GM21576 (cell line): ENCODE results near the gene CNTFR.

ENCODE experiments used
- ATAC-seq: cut with Tn5 transposase; IDR thresholded peaks from one replicate; pipeline ENCODE4 v1.9.1; 2021; ENCODE audit warnings: mild to moderate bottlenecking, moderate library complexity; ENCODE audit not compliant: unreplicated experiment

Gene CNTFR

DNA sequence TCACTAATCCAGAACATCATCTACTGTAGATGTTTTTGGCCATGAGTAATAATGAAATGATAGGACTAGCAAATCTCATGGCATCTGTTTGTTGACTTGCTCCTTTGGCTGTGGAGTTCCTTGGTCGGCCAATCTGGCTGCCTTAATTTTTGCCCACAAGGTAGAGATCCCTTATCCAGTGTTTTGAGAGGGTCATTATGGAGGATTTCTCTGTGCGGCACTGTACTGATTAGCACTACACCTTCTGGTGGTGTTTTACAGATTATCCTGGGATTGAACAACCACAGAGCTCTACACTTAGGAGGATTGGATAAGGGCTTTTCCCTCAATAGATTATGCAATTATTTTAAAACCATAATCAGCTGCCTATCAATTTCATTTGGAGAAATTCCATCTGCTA is 63.5 kb downstream of the CNTFR start:
- ATAC-seq = no peak

DNA sequence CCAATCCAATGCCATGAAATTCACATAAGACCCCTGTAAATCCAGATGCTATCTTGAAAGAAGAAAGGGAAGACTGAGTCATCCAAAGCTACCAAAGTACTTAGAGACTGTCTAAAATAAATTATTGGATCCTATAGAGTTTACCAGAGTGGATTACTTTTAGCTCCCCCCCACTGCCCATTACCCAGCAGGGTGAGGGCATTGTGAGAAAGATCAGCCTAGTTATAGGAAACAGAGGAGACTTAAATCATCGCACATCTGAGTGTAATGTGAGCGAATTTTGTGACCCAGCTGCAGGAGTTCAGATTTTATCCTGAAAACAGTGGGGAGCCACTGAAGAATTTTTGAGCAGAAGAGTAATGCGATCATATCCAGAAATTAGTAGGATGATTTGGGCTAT is 65.2 kb downstream of the CNTFR start:
- ATAC-seq = no peak

- ATAC-seq = peak; percentile 84
Measured at GRCh38 chr9:34522971-34523797, 66.3 kb downstream of the CNTFR start, which contains the start of gene ENHO. TSS of gene ENHO (minus strand) at chr9:34522990. CDS start at chr9:34521695, 1,295 bp downstream.

DNA sequence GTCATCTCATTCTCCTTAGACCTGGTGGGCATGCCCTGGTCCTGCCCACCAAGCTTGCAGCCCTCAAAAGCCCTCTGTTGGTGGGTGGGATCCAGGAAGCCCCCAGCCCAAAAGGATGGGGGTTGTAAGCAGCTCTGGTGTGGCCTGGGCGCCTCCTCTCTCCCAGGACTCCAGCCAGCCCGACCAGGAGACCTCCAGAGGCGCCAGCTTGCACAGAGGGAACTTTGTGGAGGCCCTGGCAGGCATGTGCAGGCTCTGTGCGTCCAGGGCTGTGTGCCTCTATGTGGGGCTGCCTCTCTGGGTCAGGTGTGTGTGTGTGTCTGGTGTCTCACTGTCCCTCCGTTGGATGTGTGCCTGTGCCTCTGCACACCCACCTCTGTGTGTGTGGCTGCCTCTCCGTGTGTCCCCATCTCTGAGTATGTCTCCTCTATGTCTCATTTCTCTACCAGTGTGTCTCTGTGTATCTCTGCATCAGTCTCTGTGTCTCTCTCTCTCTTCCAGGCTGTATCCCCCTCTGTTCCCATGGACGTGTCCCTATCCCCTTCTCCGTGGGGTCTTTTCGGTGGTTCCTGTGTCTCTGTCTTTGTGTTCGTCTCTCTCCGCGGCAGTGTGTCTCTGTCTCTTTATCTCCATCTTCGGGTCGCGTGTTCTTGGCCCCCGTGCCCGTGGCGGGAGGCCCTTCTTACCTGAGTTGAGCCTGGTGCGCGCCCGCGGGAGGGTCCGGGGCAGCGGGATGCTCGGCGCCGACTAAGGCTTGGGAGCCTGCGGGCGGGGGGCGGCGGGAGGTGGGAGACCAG is 67.2 kb downstream of the CNTFR start:
- ATAC-seq = no peak

- ATAC-seq = no peak
Measured at GRCh38 chr9:34521406-34522045, 68.0 kb downstream of the CNTFR start.

DNA sequence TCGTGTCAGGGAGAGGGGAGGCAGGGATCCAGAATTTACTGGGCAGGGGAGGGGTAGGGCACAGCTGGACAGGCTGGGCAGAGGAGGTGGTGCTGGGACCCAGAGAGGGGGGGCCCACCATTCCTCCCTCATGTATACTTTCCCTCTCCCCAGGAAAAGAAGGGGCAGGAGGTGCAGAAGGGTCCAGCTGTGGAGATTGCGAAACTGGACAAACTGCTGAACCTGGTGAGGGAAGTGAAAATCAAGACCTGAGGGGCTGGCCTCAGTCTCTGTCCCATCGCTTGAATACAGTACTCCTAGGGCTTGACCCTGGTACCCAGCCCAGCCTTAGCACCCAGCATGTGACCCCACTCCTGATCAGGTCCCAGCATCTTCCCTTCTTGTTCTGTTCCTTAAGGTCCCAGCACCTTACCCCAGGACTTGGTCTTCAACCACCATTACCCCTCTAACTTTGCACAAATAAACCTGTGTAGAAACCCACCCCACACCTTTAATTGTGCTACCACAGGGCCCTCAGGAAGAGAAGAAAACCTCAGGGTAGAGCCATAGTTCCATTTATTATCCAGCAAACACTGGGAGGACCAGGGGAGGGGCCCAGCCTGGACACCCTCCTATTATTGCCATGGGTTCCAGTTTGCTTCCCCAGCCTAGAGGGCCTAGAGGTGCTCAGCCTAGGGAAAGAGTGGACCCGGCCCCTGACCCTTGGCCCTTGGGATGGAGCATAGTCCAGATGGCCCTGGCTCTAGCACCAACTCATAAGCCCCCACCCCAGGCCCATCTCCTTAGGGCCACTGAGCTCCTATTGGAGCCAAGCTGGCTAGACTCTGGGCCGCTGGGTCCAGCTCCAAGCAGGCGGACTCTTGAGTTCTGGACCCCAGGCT is 68.8 kb downstream of the CNTFR start:
- no peak for ATAC-seq

DNA sequence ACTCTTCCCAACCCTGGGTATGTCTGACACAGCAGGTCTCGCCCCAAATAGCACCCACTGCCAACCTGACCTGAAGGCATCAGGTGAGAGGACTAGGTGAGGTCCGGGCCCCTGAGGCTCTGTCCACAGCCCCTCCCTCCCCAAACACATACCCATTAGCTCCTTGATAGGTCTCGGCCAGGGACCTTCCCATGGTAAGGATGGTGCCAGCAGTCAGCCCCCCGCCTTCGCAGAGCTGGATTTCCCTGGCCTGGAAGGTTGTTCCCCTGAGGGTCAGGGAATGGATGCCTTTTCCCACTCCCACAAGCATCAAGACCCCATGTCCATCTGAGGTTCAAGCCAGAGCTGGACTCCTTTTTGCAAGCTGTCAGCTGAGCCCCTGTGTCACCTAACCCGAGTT is 69.4 kb downstream of the CNTFR start:
- no peak for ATAC-seq

DNA sequence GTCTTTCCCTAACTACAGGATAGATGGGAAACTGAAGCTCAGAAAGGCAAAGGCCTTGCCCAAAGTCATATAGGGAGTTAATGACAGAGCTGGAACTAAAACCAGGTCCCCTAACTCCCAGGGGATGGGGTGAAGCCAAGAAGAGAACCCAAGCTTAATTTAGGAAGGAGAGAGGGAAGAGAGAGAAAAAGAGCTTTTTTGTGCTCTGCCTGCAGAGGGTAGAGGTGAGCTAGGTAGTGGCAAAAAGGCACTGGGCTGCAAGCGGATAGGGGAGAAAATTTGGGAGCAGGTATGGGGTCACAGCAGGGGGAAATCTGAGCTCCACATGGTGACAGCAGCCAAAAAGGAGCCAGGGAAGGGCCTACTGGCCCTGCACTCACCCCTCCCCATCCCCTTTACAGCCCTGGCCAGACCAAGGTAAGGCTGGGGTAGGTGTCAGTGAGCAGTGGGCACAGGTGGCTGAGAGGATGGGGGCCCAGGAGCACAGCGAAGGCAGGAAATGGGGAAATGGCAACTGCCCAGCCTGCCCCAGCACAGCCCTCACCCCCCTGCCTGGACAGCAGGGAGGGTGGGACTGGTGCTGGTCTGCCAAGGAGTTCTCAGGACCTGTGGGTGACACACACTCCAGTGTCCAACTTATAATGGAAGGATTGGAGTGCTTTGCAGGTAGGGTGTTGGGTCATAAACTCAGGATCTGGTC is 70.1 kb downstream of the CNTFR start:
- ATAC-seq = no peak

DNA sequence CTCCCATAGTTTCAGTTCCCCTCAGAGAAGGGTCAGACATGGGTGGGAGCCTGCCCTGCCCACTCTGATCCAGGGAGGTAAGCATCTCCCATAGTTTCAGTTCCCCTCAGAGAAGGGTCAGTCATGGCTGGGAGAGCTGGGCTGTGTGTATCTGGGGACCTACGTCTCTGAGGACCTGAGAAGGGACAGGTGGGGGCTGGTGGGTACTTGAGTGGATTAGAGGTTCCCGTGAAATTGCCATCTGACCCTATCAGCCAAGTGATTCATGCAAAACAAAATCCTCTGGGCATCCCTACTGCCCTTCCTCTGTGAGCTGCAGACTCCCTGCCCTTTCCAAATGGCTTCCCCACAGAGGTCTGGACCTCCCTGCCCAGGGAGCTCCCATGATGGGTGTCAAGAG is 70.6 kb downstream of the CNTFR start:
- ATAC-seq = no peak

DNA sequence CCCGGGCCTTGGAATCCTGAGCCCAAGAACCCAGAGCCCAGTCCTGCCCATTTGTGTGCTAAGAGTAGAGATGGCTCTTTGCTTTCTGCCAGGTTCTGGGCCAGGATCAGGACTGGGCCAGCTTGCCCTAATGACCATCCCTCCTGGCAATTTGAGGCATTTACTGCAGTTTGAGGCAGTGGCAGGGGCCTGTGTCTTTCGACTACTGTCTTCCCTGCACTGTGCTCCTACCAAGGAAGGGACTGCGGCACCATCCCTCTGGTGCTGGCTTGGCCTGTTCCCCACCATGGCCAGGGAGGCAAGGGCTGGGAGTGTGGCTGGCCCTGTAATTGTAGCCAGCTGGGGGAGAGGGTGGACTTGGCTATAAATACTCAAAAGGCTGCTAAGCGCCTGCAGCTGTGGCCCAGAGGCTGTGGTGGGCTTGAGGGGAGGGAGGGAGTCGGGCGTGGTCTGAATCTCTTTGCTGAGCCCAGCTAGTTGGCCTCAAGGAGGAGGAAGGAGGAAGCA is 71.4 kb downstream of the CNTFR start:
- no peak for ATAC-seq

DNA sequence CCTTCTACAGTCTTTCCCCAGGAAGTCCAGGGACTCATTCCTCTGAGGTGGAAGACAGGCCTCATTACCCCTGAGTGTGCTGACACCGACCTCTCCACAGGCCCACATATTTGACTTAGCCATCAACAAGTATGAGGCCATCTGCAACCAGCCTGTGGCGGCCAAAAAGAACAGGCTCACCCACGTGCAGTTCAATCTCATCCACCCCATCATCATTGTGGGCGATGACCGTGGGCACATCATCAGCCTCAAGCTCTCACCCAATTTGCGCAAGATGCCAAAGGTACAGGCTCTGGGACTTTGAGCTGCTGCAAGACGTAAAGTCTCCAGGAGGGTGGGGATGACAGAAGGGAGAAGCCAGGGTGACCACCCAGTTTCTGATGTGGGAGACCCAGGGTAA is 72.3 kb downstream of the CNTFR start:
- no peak for ATAC-seq

- no peak for ATAC-seq
Measured at GRCh38 chr9:34515959-34516358, 73.6 kb downstream of the CNTFR start.

GRCh38 chr9:34514816-34515215 is 74.7 kb downstream of the CNTFR start:
- no peak for ATAC-seq

- no peak for ATAC-seq
Measured at GRCh38 chr9:34514401-34514800, 75.1 kb downstream of the CNTFR start.

- ATAC-seq = no peak
Measured at GRCh38 chr9:34513567-34514214, 75.8 kb downstream of the CNTFR start.

- no peak for ATAC-seq
Measured at GRCh38 chr9:34512131-34513078, 77.1 kb downstream of the CNTFR start.

DNA sequence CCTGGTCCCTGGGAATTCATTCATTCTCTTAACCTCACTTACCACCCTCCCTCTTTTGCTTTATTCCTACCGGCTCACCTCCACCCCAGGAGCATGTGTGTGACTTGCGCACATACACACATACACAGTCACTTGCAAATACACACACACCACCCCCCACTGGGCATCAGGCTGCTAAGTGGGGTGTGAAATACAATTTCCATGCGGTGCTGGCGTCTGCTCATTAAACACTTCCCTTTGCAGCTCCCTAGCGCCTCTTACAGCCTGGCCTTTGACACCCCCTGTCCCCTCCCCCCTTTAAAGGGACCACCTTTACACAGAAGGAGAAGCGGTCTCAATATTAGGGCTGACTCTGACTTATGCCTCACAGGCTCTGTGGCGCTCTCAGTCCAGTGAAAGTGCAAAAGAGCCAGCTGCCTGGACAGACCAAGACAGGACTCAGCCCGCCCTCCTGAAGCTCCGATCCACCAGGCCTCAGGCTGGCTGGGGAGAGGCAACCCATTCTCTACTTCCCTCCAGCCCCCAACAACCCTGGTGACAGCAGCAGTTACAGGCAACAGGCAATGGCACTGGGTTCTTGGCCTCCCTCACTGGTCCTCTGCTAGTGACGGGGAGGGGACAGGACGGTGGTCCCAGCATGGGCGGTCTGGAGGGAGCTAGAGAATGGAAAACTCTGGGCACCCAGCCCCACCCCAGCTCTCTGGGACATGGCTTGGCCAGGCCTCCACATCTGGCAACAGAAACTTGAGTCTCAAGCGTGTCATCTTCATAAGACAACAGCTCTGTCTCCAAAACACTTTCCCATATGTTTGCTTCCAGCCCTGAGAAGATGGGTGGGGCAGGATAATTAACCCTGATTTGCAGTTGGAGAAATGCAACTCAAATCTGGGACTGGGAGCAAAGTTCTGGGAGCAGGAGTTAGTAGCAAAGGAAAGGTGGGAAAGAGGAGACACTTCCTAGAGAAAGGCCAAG is 78.7 kb downstream of the CNTFR start:
- ATAC-seq = no peak
